ENCODE results near the gene SIX6.
A peak's percentile ranks its signal among the peaks of the same experiment; 100 is the strongest.
"Not testable (repeated sequence)": the region's sequence is repeated elsewhere in the genome, so short reads cannot be mapped to it uniquely, and the experiment has no call there.

SIX6 gene

DNA sequence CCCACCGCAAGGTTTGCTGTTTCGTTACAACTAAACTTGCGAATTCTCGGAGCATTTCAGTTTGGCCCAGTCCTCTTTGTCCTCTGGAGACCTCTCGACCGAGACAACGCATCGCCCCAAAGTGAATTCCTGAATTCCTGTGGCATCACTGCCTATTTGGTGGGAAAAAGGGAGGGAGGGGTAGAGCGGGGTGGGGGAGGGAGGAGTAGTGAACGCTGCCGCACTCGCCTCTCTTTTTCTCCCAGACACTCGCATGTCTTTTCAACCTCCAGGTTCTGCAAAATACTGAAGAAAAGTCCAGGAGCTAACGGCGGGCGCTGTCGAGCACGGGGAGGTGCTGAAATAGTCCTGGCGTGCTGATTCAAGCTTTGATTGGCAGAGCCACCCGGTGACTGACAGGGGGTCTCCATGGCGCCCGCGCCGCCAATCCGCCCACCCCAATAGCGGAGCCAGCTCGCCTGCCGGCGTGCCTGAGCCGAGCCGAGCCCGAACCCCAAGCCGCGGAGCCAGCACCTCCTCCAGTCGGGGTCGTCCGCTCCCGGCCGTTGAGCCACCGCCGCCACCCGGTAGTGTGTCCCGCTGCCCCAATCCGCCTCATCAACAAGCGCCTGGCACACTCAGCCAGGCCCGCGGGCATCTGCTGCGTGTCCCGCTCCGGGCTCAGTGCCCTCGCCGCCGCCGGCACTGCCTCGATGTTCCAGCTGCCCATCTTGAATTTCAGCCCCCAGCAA lies at the start of gene SIX6:
TSS of gene SIX6 (plus strand) at position 440 of the 731 bp plus-strand sequence. CDS start at position 693, 253 bp downstream.
- TF ChIP-seq EZH2 (IDR thresholded peaks at IDR 0.05) = peak; percentile 85
- TF ChIP-seq POLR2AphosphoS5 (IDR thresholded peaks at IDR 0.05; ENCODE audit: borderline replicate concordance, low read depth, low read length) = no peak
- TF ChIP-seq FOXP2 (optimal IDR thresholded peaks at IDR 0.05; ENCODE audit: control extremely low read depth, extremely low read length, insufficient read depth) = no peak
- no peak within 1 kb of the TSS for H3K9ac ChIP-seq (ENCODE audit: insufficient read length)
- peak within 1 kb of the TSS; percentile 68 for H3K4me3 ChIP-seq
- H3K36me3 ChIP-seq (ENCODE audit: insufficient read depth, low read length) = no peaks in the 10 kb centered on the region
- no peak within 1 kb of the TSS for H3K27ac ChIP-seq
- DNase-seq (ENCODE audit: low read depth, low spot score) = no peak
- no peaks in the 10 kb centered on the region for H3K9me3 ChIP-seq (ENCODE audit: low read depth, low read length)

DNA sequence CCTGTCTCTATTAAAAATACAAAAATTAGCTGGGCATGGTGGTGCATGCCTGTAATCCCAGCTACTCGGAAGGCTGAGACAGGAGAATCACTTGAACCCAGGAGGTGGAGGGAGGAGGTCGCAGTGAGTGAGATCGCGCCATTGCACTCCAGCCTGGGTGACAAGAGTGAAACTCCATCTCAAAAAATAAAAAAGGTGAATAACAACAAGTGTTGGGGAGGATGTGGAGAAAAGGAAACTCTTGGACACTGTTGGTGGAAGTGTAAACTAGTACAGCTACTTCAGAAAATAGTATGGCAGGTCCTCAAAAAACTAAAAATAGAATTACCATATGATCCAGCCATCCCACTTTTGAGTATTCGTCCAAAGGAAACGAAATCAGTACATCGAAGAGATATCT lies 28.7 kb upstream of the SIX6 start:
- not testable (repeated sequence) for H3K4me3 ChIP-seq; H3K9me3 ChIP-seq (ENCODE audit: low read depth, low read length); H3K36me3 ChIP-seq (ENCODE audit: insufficient read depth, low read length); H3K9ac ChIP-seq (ENCODE audit: insufficient read length); H3K27ac ChIP-seq; DNase-seq (ENCODE audit: low read depth, low spot score)

DNA sequence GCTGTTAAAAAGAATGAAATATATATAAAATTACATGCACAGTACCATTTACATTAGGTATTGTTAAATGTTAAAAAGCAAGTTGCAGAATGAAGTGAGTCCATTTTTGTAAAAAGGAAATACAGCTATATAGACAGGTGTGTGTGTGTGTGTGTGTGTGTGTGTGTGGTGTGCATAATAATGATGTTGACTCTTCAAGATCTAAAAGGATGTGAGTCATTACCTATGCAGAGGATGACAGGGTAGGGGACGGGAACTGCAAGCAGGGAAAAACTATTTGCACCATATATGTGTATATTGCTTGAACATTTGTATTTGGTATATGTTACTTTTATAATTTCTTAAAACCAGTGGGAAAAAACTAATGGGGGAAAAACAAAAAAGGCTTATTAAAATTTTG lies 26.2 kb upstream of the SIX6 start:
- no peak overlapping the region for H3K27ac ChIP-seq
- H3K4me3 ChIP-seq = no peak overlapping the region
- no peak for DNase-seq (ENCODE audit: low read depth, low spot score)
- no peak overlapping the region for H3K9ac ChIP-seq (ENCODE audit: insufficient read length)
- H3K9me3 ChIP-seq (ENCODE audit: low read depth, low read length) = no peaks in the 10 kb centered on the region
- no peak for TF ChIP-seq EZH2 (IDR thresholded peaks at IDR 0.05)
- TF ChIP-seq POLR2AphosphoS5 (IDR thresholded peaks at IDR 0.05; ENCODE audit: borderline replicate concordance, low read depth, low read length) = no peak
- TF ChIP-seq FOXP2 (optimal IDR thresholded peaks at IDR 0.05; ENCODE audit: control extremely low read depth, extremely low read length, insufficient read depth) = no peak
- H3K36me3 ChIP-seq (ENCODE audit: insufficient read depth, low read length) = no peaks in the 10 kb centered on the region

DNA sequence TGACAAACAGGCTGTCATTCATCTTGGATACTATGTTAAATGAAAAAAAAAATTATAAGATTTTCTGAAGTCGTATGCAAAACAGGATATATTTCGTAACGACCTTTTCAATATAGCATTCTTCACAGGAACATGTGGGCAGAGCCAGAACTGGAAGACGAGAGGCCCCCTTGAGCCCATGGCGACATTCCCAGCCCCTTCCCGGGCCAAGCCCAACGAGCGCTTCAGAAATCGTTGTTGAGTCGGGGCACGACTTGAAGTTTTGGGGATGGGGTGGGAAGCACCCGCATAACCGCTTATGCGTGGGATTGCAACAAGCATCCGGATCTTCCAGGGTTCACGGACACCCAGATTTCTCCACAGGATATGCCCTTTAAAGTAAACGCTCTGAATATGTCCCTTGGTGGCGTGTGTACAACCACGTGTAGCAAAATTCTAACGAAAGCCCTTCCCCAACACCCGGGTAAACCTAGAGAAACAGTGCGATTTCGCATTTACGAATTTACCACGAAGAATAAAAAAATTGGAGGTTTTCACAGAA lies 23.8 kb upstream of the SIX6 start:
- Histone ChIP-seq H3K27ac (no peak overlapping the region), H3K9ac (ENCODE audit: insufficient read length) (no peak overlapping the region), H3K36me3 (ENCODE audit: insufficient read depth, low read length) (no peaks in the 10 kb centered on the region), H3K4me3 (no peak overlapping the region), H3K9me3 (ENCODE audit: low read depth, low read length) (no peaks in the 10 kb centered on the region)
- TF ChIP-seq POLR2AphosphoS5 (IDR thresholded peaks at IDR 0.05; ENCODE audit: borderline replicate concordance, low read depth, low read length) (no peak), EZH2 (IDR thresholded peaks at IDR 0.05) (no peak), FOXP2 (optimal IDR thresholded peaks at IDR 0.05; ENCODE audit: control extremely low read depth, extremely low read length, insufficient read depth) (no peak)
- no peak for DNase-seq (ENCODE audit: low read depth, low spot score)

DNA sequence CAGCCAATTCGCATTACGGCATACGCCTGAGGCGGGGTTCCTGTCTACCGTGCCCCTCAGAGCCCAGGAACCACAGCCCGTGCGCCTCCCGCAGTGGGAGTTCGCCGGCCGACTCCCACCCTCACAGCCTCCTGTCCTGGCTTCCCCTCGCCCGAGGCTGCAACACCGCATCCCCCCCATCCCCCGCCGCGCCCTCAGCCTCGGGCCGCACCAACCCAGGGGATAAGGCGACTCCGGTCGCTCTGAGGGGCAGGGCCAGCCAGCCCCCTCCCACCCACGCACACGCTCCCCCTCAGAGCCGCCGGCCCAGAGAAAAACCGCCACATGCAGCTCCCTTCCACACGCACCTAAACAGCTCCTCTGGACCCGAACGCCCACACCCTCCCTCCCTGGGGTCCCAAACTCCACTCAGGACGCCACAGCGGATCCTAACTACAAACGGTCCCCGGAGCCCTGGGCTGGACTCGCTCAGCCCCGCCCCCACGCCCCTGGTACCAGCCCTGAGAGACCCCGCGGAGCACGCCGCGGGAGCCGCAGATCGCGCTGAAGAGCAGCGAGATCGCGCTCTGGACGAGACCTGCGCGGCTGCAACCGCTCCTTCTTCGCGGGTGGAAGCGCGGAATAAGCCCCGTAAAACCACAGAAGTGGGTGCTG lies 23.2 kb upstream of the SIX6 start, which contains the start of gene C14orf39:
TSS of gene C14orf39 (minus strand) at position 466 of the 654 bp plus-strand sequence. CDS start 985 bp downstream, outside the sequence.
- H3K9ac ChIP-seq (ENCODE audit: insufficient read length) = no peak within 1 kb of the TSS
- no peak within 1 kb of the TSS for H3K27ac ChIP-seq
- TF ChIP-seq POLR2AphosphoS5 (IDR thresholded peaks at IDR 0.05; ENCODE audit: borderline replicate concordance, low read depth, low read length) (no peak), FOXP2 (optimal IDR thresholded peaks at IDR 0.05; ENCODE audit: control extremely low read depth, extremely low read length, insufficient read depth) (no peak), EZH2 (IDR thresholded peaks at IDR 0.05) (no peak)
- no peaks in the 10 kb centered on the region for H3K36me3 ChIP-seq (ENCODE audit: insufficient read depth, low read length)
- no peak for DNase-seq (ENCODE audit: low read depth, low spot score)
- H3K4me3 ChIP-seq = no peak within 1 kb of the TSS
- no peaks in the 10 kb centered on the region for H3K9me3 ChIP-seq (ENCODE audit: low read depth, low read length)

DNA sequence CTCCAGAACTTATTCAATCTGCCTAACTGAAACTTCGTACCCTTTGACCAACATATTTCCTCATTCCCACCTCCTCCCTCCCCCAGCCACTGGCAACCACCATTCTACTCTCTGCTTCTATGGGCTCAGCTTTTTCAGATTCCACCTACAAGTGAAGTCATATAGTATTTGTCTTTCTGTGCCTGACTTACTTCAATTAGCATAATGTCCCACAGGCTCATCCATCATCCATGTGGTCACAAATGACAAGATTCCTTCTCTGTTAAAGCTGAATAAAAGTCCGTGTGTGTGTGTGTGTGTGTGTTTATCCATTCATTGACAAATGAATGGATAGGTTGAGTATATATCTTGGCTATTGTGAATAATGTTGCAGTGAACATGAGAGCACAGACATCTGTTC lies 21.7 kb upstream of the SIX6 start:
- H3K9me3 ChIP-seq (ENCODE audit: low read depth, low read length) = no peaks in the 10 kb centered on the region
- no peak overlapping the region for H3K27ac ChIP-seq
- TF ChIP-seq POLR2AphosphoS5 (IDR thresholded peaks at IDR 0.05; ENCODE audit: borderline replicate concordance, low read depth, low read length) (no peak), EZH2 (IDR thresholded peaks at IDR 0.05) (no peak), FOXP2 (optimal IDR thresholded peaks at IDR 0.05; ENCODE audit: control extremely low read depth, extremely low read length, insufficient read depth) (no peak)

DNA sequence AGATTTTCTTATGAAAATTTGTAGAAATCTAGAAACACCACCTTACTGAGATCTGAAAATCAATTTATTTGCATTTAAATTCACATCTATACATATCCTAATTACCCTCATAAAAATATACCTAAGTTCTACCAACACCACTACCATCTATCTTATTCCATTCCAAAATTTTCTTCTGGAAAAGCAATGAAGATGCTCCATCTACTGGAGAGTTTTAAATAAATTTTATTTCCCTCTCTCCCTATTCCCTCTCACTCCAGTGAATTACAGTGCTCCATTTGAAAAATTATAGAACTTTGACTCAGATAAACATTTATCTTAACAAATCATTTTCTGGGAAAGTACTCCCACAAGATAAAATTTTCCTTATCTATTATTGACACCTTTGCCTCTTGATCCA lies 20.8 kb upstream of the SIX6 start:
- peak; percentile 2 for DNase-seq (ENCODE audit: low read depth, low spot score)
- no peak for TF ChIP-seq EZH2 (IDR thresholded peaks at IDR 0.05)
- TF ChIP-seq FOXP2 (optimal IDR thresholded peaks at IDR 0.05; ENCODE audit: control extremely low read depth, extremely low read length, insufficient read depth) = no peak
- TF ChIP-seq POLR2AphosphoS5 (IDR thresholded peaks at IDR 0.05; ENCODE audit: borderline replicate concordance, low read depth, low read length) = no peak
- Histone ChIP-seq H3K9me3 (ENCODE audit: low read depth, low read length) (no peaks in the 10 kb centered on the region), H3K9ac (ENCODE audit: insufficient read length) (no peak overlapping the region), H3K27ac (no peak overlapping the region), H3K36me3 (ENCODE audit: insufficient read depth, low read length) (no peaks in the 10 kb centered on the region), H3K4me3 (no peak overlapping the region)

More for the DNA sequence above, 21.7 kb upstream of the SIX6 start:
- Histone ChIP-seq H3K4me3 (no peak overlapping the region), H3K36me3 (ENCODE audit: insufficient read depth, low read length) (no peaks in the 10 kb centered on the region), H3K9ac (ENCODE audit: insufficient read length) (no peak overlapping the region)
- no peak for DNase-seq (ENCODE audit: low read depth, low spot score)

DNA sequence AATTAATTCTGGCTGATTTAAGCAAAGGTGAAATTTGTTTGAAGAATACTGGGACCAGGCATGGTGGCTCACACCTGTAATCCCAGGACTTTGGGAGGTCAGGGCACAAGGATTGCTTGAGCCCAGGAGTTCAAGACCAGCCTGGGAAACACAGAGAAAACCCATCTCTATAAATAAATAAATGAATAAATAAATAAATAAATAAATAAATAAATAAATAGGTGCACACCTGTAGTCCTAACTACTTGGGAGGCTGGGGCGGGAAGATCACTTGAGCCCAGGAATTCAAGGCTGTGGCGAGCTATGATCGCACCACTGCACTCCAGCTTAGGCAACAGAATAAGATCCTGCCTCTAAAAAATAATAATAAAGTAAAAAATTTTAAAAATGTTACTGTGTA lies 18.7 kb upstream of the SIX6 start:
- no peak overlapping the region for H3K9ac ChIP-seq (ENCODE audit: insufficient read length)
- H3K4me3 ChIP-seq = no peak overlapping the region
- no peaks in the 10 kb centered on the region for H3K9me3 ChIP-seq (ENCODE audit: low read depth, low read length)
- no peaks in the 10 kb centered on the region for H3K36me3 ChIP-seq (ENCODE audit: insufficient read depth, low read length)
- no peak for TF ChIP-seq EZH2 (IDR thresholded peaks at IDR 0.05)
- no peak for DNase-seq (ENCODE audit: low read depth, low spot score)
- no peak overlapping the region for H3K27ac ChIP-seq

Data from SK-N-MC (cell line).